GM06990 (cell line): ENCODE data around the gene AP1S1.

Source experiments
- DNase-seq: peaks from one replicate; pipeline ENCODE4 v3.0.0-alpha.2; 2011; ENCODE audit not compliant: insufficient read length; ENCODE audit errors: extremely low read depth
- H3K27me3 ChIP-seq: replicated peaks from 2 replicates; pipeline ENCODE4 v1.6.0; 2011; ENCODE audit warnings: low read length; ENCODE audit not compliant: control insufficient read depth, insufficient read depth
- H3K36me3 ChIP-seq: 2 replicates; pipeline ENCODE4 v1.5.1; 2011; ENCODE audit warnings: low read length; ENCODE audit not compliant: control insufficient read depth, insufficient read depth
- H3K4me3 ChIP-seq: replicated peaks from 2 replicates; pipeline ENCODE4 v1.5.1; 2011; ENCODE audit warnings: low read depth, mild to moderate bottlenecking, control low read depth, low read length
- TF ChIP-seq, protein P1 (sequence below): IDR thresholded peaks from 2 replicates; pipeline ENCODE4 v1.5.1; 2011; ENCODE audit warnings: low read length, control low read depth, mild to moderate bottlenecking, inconsistent platforms; ENCODE audit not compliant: insufficient read depth, poor library complexity, severe bottlenecking

Gene AP1S1

DNA sequence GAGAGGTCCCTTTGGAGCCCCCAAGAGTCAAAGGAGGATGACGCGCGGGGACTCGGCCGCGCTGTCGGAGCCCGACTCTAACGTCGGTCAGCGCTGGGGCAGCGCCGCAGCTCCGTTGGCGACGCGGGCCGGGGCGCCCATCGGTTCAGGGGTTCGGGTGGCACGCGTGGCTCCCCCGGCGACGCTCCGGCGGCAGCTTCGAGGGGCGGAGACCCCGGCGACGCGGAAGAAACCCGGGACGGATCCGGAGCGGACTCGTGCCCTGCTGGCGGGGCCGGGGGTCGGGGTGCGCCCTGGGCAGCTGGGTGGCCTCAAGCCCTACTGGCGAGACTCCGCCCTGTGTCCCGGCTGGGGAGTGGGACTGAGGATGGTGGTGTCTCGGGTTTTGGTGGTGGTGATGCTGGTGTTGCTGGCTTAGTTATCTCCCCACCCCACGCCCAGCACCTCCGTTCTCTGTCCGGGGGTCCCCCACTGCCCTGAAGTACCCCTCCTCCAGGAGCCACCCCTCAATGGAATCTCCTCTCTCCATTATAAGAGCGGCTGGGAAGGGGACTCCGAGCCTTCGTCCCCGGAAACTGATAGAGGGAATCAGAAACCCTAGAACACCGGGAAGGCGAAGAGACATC is 26.0 kb downstream of the AP1S1 start, which contains the start of gene NAT16:
Gene NAT16, minus strand, starts transcription at position 164 of the 626 bp plus-strand sequence. CDS start 5,486 bp downstream, outside the sequence.
- Histone ChIP-seq H3K27me3 (peaks cover 1% of the 10 kb centered on the region; the same call in 1 of the 2 replicates), H3K4me3 (no peak within 1 kb of the TSS), H3K36me3 (no peaks in the 10 kb centered on the region)
- TF ChIP-seq, protein P1, sequence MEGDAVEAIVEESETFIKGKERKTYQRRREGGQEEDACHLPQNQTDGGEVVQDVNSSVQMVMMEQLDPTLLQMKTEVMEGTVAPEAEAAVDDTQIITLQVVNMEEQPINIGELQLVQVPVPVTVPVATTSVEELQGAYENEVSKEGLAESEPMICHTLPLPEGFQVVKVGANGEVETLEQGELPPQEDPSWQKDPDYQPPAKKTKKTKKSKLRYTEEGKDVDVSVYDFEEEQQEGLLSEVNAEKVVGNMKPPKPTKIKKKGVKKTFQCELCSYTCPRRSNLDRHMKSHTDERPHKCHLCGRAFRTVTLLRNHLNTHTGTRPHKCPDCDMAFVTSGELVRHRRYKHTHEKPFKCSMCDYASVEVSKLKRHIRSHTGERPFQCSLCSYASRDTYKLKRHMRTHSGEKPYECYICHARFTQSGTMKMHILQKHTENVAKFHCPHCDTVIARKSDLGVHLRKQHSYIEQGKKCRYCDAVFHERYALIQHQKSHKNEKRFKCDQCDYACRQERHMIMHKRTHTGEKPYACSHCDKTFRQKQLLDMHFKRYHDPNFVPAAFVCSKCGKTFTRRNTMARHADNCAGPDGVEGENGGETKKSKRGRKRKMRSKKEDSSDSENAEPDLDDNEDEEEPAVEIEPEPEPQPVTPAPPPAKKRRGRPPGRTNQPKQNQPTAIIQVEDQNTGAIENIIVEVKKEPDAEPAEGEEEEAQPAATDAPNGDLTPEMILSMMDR = no peak
- DNase-seq = no peak

DNA sequence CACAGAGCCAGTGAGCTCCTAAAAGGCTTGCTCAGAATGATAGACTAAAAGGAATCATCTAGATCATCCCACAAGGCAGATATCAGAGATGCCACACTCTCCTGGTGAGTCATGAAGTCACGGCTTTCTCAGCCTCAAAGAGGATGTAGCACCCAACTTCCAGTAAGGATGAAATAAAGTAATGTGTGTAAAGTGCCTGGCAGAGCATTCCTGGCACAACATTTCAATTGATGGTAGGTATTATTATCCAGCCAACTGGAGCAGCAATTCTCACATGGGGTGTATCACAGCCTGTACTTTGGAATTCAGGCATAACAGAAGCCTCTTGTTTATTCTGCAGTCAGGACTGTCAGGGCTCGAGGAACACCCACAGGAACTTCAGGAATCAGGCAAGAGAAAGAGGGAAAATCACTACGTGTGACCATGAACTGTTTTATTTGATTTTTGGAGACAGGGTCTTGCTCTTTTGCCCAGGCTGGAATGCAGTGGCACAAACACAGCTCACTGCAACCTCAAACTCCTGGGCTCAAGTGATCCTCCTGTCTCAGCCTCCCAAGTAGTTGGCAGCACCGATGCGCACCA is 31.1 kb downstream of the AP1S1 start:
- no peak for DNase-seq

DNA sequence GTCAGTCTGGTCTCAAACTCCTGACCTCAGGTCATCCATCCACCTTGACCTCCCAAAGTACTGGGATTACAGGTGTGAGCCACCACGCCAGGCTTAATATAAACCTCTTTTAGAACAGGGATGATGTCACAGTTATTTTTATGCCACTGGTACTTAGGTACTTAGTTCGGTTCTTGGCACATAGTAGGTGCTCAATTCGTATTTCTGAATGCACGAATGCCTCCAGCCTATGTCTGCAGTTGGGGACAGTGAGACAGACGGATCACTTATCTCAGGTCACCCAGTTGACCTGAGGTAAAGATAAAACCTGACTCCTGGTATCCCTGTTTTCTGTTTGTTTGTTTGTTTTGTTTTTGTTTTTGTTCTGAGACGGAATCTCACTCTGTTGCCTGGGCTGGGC is 31.9 kb downstream of the AP1S1 start:
- no peak overlapping the region for H3K4me3 ChIP-seq
- TF ChIP-seq, protein P1 = no peak
- H3K27me3 ChIP-seq = no peaks in the 10 kb centered on the region
- no peak for DNase-seq
- H3K36me3 ChIP-seq = no peaks in the 10 kb centered on the region

More for the DNA sequence above, 31.1 kb downstream of the AP1S1 start:
- TF ChIP-seq, protein P1 = no peak
- no peaks in the 10 kb centered on the region; the same call in 1 of the 2 replicates for H3K27me3 ChIP-seq
- H3K4me3 ChIP-seq = no peak overlapping the region
- H3K36me3 ChIP-seq = no peaks in the 10 kb centered on the region

DNA sequence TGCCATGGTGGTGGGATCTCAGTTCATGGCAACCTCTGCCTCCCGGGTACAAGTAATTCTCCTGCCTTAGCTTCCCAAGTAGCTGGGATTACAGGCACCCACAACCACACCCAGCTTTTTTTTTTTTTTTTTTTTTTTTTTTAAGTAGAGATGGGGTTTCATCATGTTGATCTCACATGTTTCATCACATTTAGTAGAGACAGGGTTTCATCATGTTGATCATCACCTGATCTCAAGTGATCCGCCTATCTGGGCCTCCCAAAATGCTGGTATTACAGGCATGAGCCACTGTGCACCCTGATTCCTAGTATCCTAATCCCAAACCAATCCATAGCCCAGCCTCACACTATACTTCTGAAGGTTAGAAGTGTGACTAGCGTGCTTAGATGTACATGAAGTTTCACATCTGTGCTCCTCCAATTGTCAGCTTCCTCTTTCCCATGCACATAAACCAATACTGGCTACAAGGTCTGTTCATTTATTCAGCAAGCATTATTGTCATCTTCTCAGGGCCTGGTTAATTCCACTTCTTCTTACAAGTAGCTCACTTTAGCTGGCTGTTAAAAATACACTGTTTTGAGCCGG is 32.7 kb downstream of the AP1S1 start:
- TF ChIP-seq, protein P1 = no peak
- no peak overlapping the region for H3K4me3 ChIP-seq
- no peak for DNase-seq
- H3K27me3 ChIP-seq = no peaks in the 10 kb centered on the region
- H3K36me3 ChIP-seq = no peaks in the 10 kb centered on the region

DNA sequence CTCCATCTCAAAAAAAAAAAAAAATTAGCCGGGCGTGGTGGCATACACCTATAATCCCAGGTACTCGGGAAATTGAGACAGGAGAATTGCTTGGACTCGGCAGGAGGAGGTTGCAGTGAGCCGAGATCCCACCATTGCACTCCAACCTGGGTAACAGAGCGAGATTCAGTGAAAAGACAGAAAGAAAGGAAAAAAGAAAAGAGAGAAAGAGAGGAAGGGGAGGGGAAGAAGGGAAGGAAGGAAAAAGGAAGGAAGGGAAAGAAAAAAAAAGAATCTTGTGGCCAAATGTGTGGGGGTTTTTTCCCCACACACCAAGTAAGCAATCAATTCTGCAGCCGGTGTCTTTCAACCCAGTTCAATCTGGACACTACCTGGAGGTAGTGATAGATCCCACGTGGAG is 34.8 kb downstream of the AP1S1 start:
- no peaks in the 10 kb centered on the region for H3K36me3 ChIP-seq
- DNase-seq = no peak
- TF ChIP-seq, protein P1 = no peak
- H3K27me3 ChIP-seq = no peaks in the 10 kb centered on the region
- no peak overlapping the region for H3K4me3 ChIP-seq
